Sigmoid colon (tissue), 4 donors: ENCODE results near the gene PCDH8.
"Not testable (repeated sequence)": the region's sequence is repeated elsewhere in the genome, so short reads cannot be mapped to it uniquely, and the experiment has no call there.

Experiments
- EP300 ChIP-seq, 4 donors: sonication (generic); formaldehyde crosslinking; IDR thresholded peaks; one replicate each; pipeline ENCODE4 v1.6.1; 2017; ENCODE audit warnings: antibody characterized with exemption in 4 of 4
- POLR2A ChIP-seq, 2 donors: fragments of 450-650 bp; IDR thresholded peaks; one replicate each; pipeline ENCODE4 v1.6.1; 2016; ENCODE audit warnings: antibody characterized with exemption in 2 of 2, mild to moderate bottlenecking in 2 of 2, moderate library complexity in 2 of 2
- POLR2AphosphoS5 ChIP-seq, 4 donors: sonication (generic); formaldehyde crosslinking; IDR thresholded peaks; one replicate each; pipeline ENCODE4 v1.6.1; 2017; ENCODE audit warnings: antibody characterized with exemption in 4 of 4
- TF ChIP-seq, protein P1 (sequence below), 4 experiments: fragments of 450-650 bp in 3 of 4; fragments of 200-600 bp in 1 of 4; IDR thresholded peaks; one replicate each; pipeline ENCODE4 v1.5.1; 2016 to 2019; ENCODE audit warnings: antibody characterized with exemption in 4 of 4, mild to moderate bottlenecking in 3 of 4, moderate library complexity in 2 of 4

DNA sequence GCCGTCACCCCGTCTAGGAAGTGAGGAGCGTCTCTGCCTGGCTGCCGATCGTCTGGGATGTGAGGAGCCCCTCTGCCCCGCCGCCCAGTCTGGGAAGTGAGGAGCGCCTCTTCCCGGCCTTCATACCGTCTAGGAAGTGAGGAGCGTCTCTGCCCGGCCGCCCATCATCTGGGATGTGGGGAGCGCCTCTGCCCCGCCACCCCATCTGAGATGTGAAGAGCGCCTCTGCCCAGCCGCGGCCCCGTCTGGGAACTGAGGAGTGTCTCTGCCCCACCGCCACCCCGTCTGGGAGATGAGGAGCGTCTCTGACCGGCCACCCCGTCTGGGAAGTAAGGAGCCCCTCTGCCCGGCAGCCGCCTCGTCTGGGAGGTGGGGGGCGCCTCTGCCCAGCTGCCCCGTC lies 30.6 kb downstream of the PCDH8 start:
- TF ChIP-seq, protein P1, sequence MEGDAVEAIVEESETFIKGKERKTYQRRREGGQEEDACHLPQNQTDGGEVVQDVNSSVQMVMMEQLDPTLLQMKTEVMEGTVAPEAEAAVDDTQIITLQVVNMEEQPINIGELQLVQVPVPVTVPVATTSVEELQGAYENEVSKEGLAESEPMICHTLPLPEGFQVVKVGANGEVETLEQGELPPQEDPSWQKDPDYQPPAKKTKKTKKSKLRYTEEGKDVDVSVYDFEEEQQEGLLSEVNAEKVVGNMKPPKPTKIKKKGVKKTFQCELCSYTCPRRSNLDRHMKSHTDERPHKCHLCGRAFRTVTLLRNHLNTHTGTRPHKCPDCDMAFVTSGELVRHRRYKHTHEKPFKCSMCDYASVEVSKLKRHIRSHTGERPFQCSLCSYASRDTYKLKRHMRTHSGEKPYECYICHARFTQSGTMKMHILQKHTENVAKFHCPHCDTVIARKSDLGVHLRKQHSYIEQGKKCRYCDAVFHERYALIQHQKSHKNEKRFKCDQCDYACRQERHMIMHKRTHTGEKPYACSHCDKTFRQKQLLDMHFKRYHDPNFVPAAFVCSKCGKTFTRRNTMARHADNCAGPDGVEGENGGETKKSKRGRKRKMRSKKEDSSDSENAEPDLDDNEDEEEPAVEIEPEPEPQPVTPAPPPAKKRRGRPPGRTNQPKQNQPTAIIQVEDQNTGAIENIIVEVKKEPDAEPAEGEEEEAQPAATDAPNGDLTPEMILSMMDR (IDR thresholded peaks at IDR 0.05) = not testable (repeated sequence)
- TF ChIP-seq POLR2A, POLR2AphosphoS5, EP300 (IDR thresholded peaks at IDR 0.05): not testable (repeated sequence)
